Osteocyte (in vitro differentiated cells): ENCODE measurements around the gene HIRIP3. TPM values are rescaled to one million over a fixed set of nuclear protein-coding genes. Genes with fewer than 3 reads are reported as not detected.

Source experiments
- DNase-seq: peaks from one replicate; pipeline ENCODE4 v3.0.0; 2021; ENCODE audit warnings: mixed read lengths; ENCODE audit not compliant: unreplicated experiment; ENCODE audit errors: extremely low spot score
- H3K27ac Mint-ChIP-seq: one replicate; pipeline ENCODE4 v1.8.0; 2021; ENCODE audit warnings: mild to moderate bottlenecking, mixed read lengths; ENCODE audit not compliant: unreplicated experiment
- H3K27me3 Mint-ChIP-seq: one replicate; pipeline ENCODE4 v1.8.0; 2021; ENCODE audit warnings: mixed read lengths; ENCODE audit not compliant: unreplicated experiment
- H3K36me3 Mint-ChIP-seq: one replicate; pipeline ENCODE4 v1.8.0; 2021; ENCODE audit warnings: mixed read lengths; ENCODE audit not compliant: unreplicated experiment
- H3K4me1 Mint-ChIP-seq: one replicate; pipeline ENCODE4 v1.8.0; 2021; ENCODE audit warnings: mixed read lengths; ENCODE audit not compliant: unreplicated experiment
- H3K4me3 Mint-ChIP-seq: one replicate; pipeline ENCODE4 v1.8.0; 2021; ENCODE audit warnings: mild to moderate bottlenecking, moderate library complexity, mixed read lengths; ENCODE audit not compliant: unreplicated experiment
- H3K9me3 Mint-ChIP-seq: one replicate; pipeline ENCODE4 v1.8.0; 2021; ENCODE audit warnings: mixed read lengths; ENCODE audit not compliant: unreplicated experiment
- total RNA-seq: library from RNA; stranded (reverse); gene quantifications from 2 replicates; pipeline ENCODE4 v1.2.1, GENCODE V29; 2021
- TF ChIP-seq, protein P1 (sequence below): fragments of 200-600 bp; sonication (generic); IDR thresholded peaks from 2 replicates; pipeline ENCODE4 v1.5.0; 2021; ENCODE audit warnings: antibody characterized with exemption, mild to moderate bottlenecking, moderate library complexity

The HIRIP3 gene
- total RNA-seq, 1 donor from 2014 or later: 12.5 TPM

DNA sequence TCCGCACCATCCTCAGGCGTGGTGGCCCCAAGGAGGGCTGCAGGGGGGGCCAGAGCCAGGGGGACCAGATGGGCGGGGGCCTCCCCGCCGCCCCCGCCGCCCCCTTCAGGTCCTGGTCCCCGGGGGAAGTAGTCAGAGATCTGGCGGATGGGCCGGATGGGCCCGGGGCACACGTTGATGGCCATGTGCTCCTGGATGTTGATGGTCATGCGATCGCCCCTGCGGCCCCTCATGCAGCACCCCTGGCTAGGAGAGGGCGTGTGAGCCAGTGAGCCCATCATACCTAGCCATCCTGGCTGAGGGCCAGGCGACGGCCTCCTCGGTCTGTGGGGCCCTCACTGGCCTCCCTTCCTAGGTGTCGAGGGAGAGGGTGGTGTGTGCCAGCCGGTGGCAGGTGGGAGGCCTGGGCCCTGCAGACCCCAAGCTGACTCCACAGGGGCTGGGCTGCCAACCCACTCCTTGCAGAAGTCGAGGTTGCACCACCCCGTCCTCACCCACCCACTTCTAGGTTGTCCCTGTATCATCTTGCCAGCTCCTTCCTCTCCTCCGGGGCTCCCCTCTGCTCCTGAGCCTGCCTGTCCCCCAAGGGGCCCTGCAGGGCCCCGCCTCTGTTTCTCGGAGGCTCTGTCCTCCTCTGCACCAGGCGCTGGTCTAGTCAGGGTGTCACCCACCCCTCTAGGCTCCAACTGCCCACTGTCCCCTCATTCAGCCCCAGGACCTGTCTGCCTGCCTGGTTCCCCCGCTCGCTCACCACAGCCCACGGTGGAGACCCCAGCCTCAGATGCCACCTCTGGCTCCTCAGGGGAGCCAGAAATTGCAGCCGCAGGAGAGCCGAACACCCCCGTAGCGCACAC is 14.8 kb upstream of the HIRIP3 start:
- Mint-ChIP-seq H3K9me3 (no peaks in the 10 kb centered on the region), H3K4me3 (peak overlapping the region; percentile 51), H3K4me1 (peaks cover 8% of the 10 kb centered on the region), H3K27ac (no peak overlapping the region), H3K36me3 (no peaks in the 10 kb centered on the region), H3K27me3 (peaks cover 9% of the 10 kb centered on the region)
- TF ChIP-seq, protein P1, sequence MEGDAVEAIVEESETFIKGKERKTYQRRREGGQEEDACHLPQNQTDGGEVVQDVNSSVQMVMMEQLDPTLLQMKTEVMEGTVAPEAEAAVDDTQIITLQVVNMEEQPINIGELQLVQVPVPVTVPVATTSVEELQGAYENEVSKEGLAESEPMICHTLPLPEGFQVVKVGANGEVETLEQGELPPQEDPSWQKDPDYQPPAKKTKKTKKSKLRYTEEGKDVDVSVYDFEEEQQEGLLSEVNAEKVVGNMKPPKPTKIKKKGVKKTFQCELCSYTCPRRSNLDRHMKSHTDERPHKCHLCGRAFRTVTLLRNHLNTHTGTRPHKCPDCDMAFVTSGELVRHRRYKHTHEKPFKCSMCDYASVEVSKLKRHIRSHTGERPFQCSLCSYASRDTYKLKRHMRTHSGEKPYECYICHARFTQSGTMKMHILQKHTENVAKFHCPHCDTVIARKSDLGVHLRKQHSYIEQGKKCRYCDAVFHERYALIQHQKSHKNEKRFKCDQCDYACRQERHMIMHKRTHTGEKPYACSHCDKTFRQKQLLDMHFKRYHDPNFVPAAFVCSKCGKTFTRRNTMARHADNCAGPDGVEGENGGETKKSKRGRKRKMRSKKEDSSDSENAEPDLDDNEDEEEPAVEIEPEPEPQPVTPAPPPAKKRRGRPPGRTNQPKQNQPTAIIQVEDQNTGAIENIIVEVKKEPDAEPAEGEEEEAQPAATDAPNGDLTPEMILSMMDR: no peak
- DNase-seq: no peak

DNA sequence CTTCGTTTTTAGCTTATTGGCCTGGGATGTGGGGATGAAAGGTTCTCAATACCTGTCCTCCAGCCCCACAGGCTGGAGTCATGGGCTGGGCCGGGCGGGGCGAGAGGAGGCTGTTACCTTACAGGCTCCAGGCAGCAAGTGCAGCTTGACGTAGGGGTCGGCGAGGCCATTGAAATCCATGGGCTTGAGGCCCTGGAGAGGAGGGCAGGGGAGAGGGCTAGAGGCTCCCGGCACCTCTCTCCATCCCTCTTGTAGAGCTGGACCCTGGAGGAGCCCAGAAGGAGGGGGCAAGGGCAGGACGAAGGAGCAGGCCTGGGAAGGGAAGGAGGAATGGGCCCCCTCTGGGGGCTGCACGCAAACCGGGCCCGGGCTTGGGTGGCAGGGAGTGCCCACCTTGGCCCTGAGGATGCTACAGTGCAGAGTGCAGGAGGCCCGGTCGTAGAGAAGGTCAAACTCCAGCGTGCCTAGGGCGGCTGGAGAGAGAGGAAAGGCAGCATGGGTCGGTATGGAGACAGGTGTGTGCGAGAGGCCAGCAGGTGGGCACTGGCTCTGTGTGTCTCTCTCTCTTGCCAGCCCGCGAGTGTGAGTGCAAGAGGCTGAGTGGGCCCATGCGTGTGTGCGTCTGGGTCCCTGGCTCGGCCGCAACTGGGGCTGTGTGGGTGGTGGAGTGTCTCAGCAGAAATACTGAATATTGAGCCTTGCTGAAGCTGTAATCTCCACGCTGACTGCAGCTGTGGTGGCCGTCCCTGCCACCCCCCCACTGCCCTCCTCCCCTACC is 13.9 kb upstream of the HIRIP3 start:
- no peaks in the 10 kb centered on the region for H3K36me3 Mint-ChIP-seq
- DNase-seq: no peak
- H3K27me3 Mint-ChIP-seq: peaks cover 9% of the 10 kb centered on the region
- H3K9me3 Mint-ChIP-seq: no peaks in the 10 kb centered on the region
- TF ChIP-seq, protein P1: no peak
- H3K4me3 Mint-ChIP-seq: no peak overlapping the region
- H3K27ac Mint-ChIP-seq: no peak overlapping the region
- peaks cover 8% of the 10 kb centered on the region for H3K4me1 Mint-ChIP-seq

DNA sequence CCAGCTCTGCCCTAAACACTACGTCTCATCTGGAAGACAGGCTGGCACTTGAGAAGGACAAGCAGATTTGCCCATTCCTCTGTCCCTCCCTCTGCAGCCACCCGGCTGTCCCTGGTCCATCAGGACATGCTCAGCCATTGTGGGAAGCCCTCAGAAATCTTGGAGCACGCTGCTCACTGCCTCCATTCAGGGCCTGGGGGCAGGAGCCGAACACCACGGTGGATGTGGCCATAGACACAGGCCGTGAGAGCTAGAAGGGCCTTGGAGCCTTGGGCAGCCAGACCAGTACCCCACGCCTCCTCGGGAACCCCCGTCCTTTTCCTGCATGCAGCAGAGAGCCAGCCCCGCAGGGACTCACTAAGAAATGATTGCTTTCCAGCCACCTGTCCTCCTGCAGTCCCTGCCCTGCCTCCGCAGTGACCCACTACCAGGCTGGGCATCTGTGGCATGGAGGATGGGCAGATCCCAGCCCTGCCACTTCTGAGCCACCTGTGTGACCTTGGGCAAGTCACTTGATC is 12.0 kb upstream of the HIRIP3 start:
- peaks cover 8% of the 10 kb centered on the region for H3K4me1 Mint-ChIP-seq
- TF ChIP-seq, protein P1: no peak
- H3K36me3 Mint-ChIP-seq: no peaks in the 10 kb centered on the region
- H3K4me3 Mint-ChIP-seq: no peak overlapping the region
- H3K9me3 Mint-ChIP-seq: no peaks in the 10 kb centered on the region
- H3K27ac Mint-ChIP-seq: no peak overlapping the region
- no peak for DNase-seq
- H3K27me3 Mint-ChIP-seq: peaks cover 9% of the 10 kb centered on the region

DNA sequence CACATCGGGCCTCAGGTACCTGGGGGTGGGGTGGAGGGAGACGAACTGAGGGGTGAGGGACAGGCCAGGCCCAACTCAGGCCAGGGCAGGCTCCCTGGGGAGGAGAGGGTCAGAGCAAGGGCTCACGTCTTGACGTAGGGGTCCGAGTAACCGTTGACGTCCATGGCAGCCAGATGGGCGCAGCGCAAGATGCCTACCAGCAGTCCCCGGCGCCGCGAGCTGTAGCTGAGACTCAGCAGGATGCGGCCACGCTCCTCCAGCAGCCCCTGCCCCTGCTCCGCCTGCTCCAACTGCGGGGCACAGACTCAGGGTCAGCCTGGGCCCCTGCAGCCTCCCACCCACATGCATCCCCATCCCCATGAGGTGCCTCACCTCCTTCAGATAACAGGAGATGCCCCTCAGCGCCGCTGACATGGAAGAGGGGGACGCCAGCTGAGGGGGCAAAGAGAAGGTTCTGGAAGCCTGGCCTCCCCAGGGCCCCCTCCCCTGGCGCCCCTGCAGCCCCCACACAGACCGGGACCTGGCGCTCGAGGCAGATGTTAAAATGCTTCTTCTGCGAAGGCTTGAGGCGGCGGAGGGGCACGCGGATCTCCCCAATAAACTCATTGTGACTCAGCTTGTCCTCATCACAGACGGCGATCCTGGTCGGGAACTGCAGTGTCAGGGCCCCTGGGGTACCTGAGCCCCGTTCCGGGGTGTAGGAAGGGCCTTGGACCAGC is 11.4 kb upstream of the HIRIP3 start:
- H3K4me3 Mint-ChIP-seq: no peak overlapping the region
- peaks cover 3% of the 10 kb centered on the region for H3K36me3 Mint-ChIP-seq
- H3K4me1 Mint-ChIP-seq: peaks cover 4% of the 10 kb centered on the region
- no peak overlapping the region for H3K27ac Mint-ChIP-seq
- TF ChIP-seq, protein P1: no peak
- no peak for DNase-seq
- H3K27me3 Mint-ChIP-seq: peaks cover 5% of the 10 kb centered on the region
- no peaks in the 10 kb centered on the region for H3K9me3 Mint-ChIP-seq
